Adrenal gland (tissue), 5 donors: ENCODE results near the gene CFAP97D1.

Source experiments
- POLR2A ChIP-seq, 2 donors: fragments of 450-650 bp; IDR thresholded peaks; one replicate each; pipeline ENCODE4 v1.6.1; 2017; ENCODE audit warnings: antibody characterized with exemption in 2 of 2, mild to moderate bottlenecking in 2 of 2, moderate library complexity in 1 of 2
- TF ChIP-seq, protein P1 (sequence below), 6 experiments: fragments of 450-650 bp in 4 of 6; fragments of 200-600 bp in 2 of 6; sonication (generic) in 1 of 6; IDR thresholded peaks; 1 replicate in 5 of 6; 2 replicates in 1 of 6; pipeline versions ENCODE4 v1.5.1 to v1.8.0; 2016 to 2021; ENCODE audit warnings: antibody characterized with exemption in 6 of 6, mild to moderate bottlenecking in 2 of 6, moderate library complexity in 1 of 6
- donor health status: DM: no; HTN: no; CAD: no.

DNA sequence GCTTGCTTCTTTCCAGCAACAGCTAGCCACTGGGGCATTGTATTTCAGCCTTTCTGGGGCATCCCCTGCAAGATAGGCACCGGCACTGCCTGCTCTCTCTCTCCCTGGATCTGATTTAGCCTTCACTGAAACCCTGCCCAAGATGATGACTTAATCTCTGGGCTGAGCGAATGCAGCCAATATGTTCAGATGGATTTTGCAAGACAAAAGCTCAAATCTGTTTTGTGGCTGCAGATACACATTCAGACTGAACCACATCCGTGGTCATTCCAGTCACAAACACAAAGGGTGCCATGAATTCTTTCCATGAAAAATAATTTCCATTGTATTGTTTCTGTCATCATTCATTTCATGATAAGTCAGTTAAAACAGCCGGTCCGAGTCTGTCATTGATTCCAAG, 45.9 kb upstream of the CFAP97D1 start:
- TF ChIP-seq POLR2A (IDR thresholded peaks at IDR 0.05) = no peak
- TF ChIP-seq, protein P1, sequence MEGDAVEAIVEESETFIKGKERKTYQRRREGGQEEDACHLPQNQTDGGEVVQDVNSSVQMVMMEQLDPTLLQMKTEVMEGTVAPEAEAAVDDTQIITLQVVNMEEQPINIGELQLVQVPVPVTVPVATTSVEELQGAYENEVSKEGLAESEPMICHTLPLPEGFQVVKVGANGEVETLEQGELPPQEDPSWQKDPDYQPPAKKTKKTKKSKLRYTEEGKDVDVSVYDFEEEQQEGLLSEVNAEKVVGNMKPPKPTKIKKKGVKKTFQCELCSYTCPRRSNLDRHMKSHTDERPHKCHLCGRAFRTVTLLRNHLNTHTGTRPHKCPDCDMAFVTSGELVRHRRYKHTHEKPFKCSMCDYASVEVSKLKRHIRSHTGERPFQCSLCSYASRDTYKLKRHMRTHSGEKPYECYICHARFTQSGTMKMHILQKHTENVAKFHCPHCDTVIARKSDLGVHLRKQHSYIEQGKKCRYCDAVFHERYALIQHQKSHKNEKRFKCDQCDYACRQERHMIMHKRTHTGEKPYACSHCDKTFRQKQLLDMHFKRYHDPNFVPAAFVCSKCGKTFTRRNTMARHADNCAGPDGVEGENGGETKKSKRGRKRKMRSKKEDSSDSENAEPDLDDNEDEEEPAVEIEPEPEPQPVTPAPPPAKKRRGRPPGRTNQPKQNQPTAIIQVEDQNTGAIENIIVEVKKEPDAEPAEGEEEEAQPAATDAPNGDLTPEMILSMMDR (IDR thresholded peaks at IDR 0.05) = no peak
